Osteocyte (in vitro differentiated cells): Measurements from ENCODE around the gene LYL1. TPM values are rescaled to one million over a fixed set of nuclear protein-coding genes. Genes with fewer than 3 reads are reported as not detected.

ENCODE experiments used
- DNase-seq: peaks from one replicate; pipeline ENCODE4 v3.0.0; 2021; ENCODE audit warnings: mixed read lengths; ENCODE audit not compliant: unreplicated experiment; ENCODE audit errors: extremely low spot score
- H3K27ac Mint-ChIP-seq: one replicate; pipeline ENCODE4 v1.8.0; 2021; ENCODE audit warnings: mild to moderate bottlenecking, mixed read lengths; ENCODE audit not compliant: unreplicated experiment
- H3K27me3 Mint-ChIP-seq: one replicate; pipeline ENCODE4 v1.8.0; 2021; ENCODE audit warnings: mixed read lengths; ENCODE audit not compliant: unreplicated experiment
- H3K36me3 Mint-ChIP-seq: one replicate; pipeline ENCODE4 v1.8.0; 2021; ENCODE audit warnings: mixed read lengths; ENCODE audit not compliant: unreplicated experiment
- H3K4me1 Mint-ChIP-seq: one replicate; pipeline ENCODE4 v1.8.0; 2021; ENCODE audit warnings: mixed read lengths; ENCODE audit not compliant: unreplicated experiment
- H3K4me3 Mint-ChIP-seq: one replicate; pipeline ENCODE4 v1.8.0; 2021; ENCODE audit warnings: mild to moderate bottlenecking, moderate library complexity, mixed read lengths; ENCODE audit not compliant: unreplicated experiment
- H3K9me3 Mint-ChIP-seq: one replicate; pipeline ENCODE4 v1.8.0; 2021; ENCODE audit warnings: mixed read lengths; ENCODE audit not compliant: unreplicated experiment
- total RNA-seq: library from RNA; stranded (reverse); gene quantifications from 2 replicates; pipeline ENCODE4 v1.2.1, GENCODE V29; 2021
- TF ChIP-seq, protein P1 (sequence below): fragments of 200-600 bp; sonication (generic); IDR thresholded peaks from 2 replicates; pipeline ENCODE4 v1.5.0; 2021; ENCODE audit warnings: antibody characterized with exemption, mild to moderate bottlenecking, moderate library complexity

LYL1 gene
- total RNA-seq, 1 donor from 2014 or later, result not detected

DNA sequence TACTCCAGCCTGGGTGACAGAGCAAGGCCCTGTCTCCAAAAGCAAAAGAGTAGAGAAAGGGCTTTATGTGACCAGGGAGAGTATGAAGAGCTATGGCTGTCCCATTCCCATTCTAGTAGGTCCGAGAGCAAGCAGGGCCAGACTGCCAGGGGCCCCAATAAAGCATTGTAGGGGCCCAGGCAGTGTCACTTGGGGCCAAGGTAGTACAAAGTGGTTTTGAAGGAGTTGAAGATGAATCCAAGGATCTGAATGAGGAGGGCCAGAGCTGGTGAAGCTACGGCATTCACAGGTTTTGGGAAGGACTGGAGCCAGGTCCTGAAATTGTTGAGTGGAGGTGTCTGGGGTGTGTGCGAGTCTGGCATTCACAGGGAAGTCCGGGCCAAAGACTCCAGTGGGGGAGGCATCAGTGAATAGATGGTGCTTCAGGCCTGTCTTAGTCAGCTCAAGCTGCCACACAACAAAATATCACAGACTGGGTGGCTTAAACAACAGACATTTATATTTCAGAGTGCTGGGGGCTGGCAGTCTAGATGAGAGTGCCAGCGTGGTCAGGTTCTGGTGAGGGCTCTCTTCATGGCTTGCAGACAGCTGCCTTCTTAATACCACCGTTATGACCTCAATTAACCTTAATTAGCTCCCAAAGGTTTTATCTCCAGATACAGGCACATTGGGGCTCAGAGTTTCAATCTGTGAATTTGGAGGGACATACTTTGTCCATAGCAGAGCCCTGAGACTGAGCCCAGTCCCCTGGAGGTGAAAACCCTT is 25.3 kb upstream of the LYL1 start:
- DNase-seq, result no peak
- TF ChIP-seq, protein P1, sequence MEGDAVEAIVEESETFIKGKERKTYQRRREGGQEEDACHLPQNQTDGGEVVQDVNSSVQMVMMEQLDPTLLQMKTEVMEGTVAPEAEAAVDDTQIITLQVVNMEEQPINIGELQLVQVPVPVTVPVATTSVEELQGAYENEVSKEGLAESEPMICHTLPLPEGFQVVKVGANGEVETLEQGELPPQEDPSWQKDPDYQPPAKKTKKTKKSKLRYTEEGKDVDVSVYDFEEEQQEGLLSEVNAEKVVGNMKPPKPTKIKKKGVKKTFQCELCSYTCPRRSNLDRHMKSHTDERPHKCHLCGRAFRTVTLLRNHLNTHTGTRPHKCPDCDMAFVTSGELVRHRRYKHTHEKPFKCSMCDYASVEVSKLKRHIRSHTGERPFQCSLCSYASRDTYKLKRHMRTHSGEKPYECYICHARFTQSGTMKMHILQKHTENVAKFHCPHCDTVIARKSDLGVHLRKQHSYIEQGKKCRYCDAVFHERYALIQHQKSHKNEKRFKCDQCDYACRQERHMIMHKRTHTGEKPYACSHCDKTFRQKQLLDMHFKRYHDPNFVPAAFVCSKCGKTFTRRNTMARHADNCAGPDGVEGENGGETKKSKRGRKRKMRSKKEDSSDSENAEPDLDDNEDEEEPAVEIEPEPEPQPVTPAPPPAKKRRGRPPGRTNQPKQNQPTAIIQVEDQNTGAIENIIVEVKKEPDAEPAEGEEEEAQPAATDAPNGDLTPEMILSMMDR, result no peak
- Mint-ChIP-seq H3K9me3 (no peaks in the 10 kb centered on the region), H3K36me3 (no peaks in the 10 kb centered on the region), H3K27ac (peak overlapping the region; percentile 25), H3K27me3 (no peaks in the 10 kb centered on the region), H3K4me3 (no peak overlapping the region), H3K4me1 (no peaks in the 10 kb centered on the region)

DNA sequence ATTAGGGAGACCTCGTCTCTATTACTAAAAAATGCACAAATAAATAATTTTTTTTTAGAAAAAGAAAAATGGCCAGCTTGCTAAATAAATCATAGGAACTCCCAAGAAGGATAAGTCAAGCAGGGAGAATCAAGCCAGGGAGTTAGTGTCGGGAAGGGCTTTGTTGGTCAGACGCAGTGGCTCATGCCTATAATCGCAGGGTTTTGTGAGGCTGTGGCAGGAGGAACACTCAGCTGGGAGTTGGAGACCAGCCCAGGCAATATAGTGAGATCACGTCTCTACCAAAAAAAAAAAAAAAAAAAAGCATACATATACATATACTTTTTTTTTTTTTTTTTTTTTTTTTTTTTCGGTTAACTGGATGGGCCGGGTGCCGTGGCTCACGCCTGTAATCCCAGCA is 24.4 kb upstream of the LYL1 start:
- H3K4me3 Mint-ChIP-seq, result no peak overlapping the region
- H3K4me1 Mint-ChIP-seq, result peaks cover 7% of the 10 kb centered on the region
- no peaks in the 10 kb centered on the region for H3K9me3 Mint-ChIP-seq
- no peaks in the 10 kb centered on the region for H3K27me3 Mint-ChIP-seq
- H3K27ac Mint-ChIP-seq, result no peak overlapping the region
- TF ChIP-seq, protein P1, result no peak
- no peaks in the 10 kb centered on the region for H3K36me3 Mint-ChIP-seq
- no peak for DNase-seq

DNA sequence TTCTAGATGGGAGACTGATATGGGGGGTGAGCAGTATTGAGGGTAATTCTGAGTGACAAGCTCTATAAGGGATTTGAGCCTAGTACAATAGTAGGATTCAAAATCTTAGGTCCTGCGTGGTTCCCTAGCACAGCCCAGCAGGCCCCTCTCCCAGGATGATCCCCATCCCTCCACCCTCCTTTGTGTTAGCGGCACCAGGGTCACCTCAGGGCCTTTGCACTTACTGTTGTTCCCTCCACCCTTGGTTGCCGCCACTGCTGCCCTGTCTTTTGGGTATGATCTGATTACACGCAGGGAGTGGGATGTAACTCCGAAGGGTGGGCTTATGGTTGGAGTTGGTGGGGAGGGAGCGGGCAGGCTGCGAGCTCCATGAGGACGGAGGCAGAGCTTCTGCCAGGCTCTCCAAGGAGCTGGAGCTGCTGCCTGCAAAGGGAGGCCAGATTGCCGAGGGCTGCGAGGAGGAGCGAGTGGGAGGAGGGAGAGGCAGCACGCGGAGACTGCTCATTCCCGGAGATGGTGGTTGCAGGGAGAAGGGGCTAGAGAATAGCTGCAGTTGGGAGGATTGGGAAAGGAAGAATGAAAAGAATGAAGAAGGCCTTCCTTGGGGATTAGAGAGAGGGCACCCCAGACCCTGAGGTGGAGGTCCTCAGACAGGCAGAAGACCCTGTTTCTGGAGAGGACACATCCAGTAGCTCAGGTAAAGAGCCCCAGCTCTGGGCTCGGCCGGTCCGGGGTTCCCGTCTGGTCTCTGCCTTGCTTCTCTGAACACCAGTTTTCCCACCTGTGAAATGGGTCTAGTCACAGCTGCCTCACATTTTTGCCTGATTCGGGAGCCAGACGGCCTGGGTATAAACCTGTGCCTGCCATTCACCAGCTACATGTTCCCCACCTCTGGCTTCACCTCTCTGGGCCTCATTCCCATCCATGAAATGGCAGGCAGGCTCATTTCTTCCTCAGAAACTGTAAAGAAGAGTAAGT is 20.6 kb upstream of the LYL1 start:
- DNase-seq, result no peak
- Mint-ChIP-seq H3K4me1 (peaks cover 36% of the 10 kb centered on the region), H3K27me3 (no peaks in the 10 kb centered on the region), H3K27ac (peak overlapping the region; percentile 37), H3K4me3 (no peak overlapping the region), H3K9me3 (no peaks in the 10 kb centered on the region), H3K36me3 (no peaks in the 10 kb centered on the region)
- TF ChIP-seq, protein P1, result no peak

DNA sequence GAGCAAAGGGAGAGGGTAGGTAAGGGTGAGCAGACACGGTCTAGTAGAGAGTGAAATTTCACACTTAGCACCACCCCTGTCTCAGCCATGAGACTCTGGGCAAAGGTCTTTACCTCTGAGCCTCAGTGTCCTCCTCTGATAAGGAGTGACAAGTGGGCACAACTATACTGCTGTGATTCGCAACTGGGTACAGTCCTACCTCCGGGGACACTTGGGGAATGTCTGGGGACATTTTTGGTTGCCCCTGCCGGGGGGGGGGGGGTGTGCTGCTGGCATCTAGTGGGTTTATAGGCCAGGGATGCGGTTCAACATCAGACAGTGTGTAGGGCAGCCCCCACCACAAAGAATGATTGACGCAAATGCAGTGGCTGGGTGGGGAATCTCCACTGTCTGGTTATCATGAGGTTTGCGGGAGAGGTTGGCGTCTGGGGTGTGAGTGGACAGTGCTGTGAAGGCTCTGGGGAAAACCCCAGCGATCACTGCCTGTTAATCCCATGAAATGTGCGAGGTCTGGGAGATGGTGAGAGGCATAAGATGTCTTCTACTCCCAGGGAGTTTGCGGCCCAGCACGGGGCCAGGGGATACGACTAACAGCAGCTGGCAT is 19.7 kb upstream of the LYL1 start:
- H3K27me3 Mint-ChIP-seq, result no peaks in the 10 kb centered on the region
- DNase-seq, result no peak
- peak overlapping the region; percentile 89 for H3K27ac Mint-ChIP-seq
- no peaks in the 10 kb centered on the region for H3K36me3 Mint-ChIP-seq
- peaks cover 39% of the 10 kb centered on the region for H3K4me1 Mint-ChIP-seq
- TF ChIP-seq, protein P1, result no peak
- H3K9me3 Mint-ChIP-seq, result no peaks in the 10 kb centered on the region
- H3K4me3 Mint-ChIP-seq, result no peak overlapping the region
